ENCODE data around the gene SPAG17.

SPAG17 gene

GRCh38 chr1:118154220-118154619, 30.8 kb downstream of the SPAG17 start:
- DNase-seq (ENCODE audit: low spot score): peak; percentile 33
- peak; percentile 40 for TF ChIP-seq CTCF (IDR thresholded peaks at IDR 0.05; ENCODE audit: extremely low read depth, missing control alignments)

- peak; percentile 10 for DNase-seq (ENCODE audit: low spot score)
- TF ChIP-seq CTCF (IDR thresholded peaks at IDR 0.05; ENCODE audit: extremely low read depth, missing control alignments): peak; percentile 53
Measured at GRCh38 chr1:118151312-118151937, 33.6 kb downstream of the SPAG17 start.

- no peak for TF ChIP-seq CTCF (IDR thresholded peaks at IDR 0.05; ENCODE audit: extremely low read depth, missing control alignments)
- no peak for DNase-seq (ENCODE audit: low spot score)
Measured at GRCh38 chr1:118149799-118150198, 35.2 kb downstream of the SPAG17 start.

- no peak for DNase-seq (ENCODE audit: low spot score)
- TF ChIP-seq CTCF (IDR thresholded peaks at IDR 0.05; ENCODE audit: extremely low read depth, missing control alignments): no peak
Measured at GRCh38 chr1:118148034-118148433, 37.0 kb downstream of the SPAG17 start.

GRCh38 chr1:118147522-118147921, 37.5 kb downstream of the SPAG17 start:
- DNase-seq (ENCODE audit: low spot score): no peak
- no peak for TF ChIP-seq CTCF (IDR thresholded peaks at IDR 0.05; ENCODE audit: extremely low read depth, missing control alignments)

- no peak for TF ChIP-seq CTCF (IDR thresholded peaks at IDR 0.05; ENCODE audit: extremely low read depth, missing control alignments)
- DNase-seq (ENCODE audit: low spot score): no peak
Measured at GRCh38 chr1:118145721-118146120, 39.3 kb downstream of the SPAG17 start.

- DNase-seq (ENCODE audit: low spot score): no peak
- no peak for TF ChIP-seq CTCF (IDR thresholded peaks at IDR 0.05; ENCODE audit: extremely low read depth, missing control alignments)
Measured at GRCh38 chr1:118144684-118145083, 40.3 kb downstream of the SPAG17 start.
